NCI-H1694 treated with DMSO at 0.1 percent for 48 hours (cell line): Measurements from ENCODE around the gene KRTAP5-6.
"Not testable (repeated sequence)": the region's sequence is repeated elsewhere in the genome, so short reads cannot be mapped to it uniquely, and the experiment has no call there.

Experiments used
- DNase-seq: peaks from one replicate; lab custom pipeline; 2025; lab: John Stamatoyannopoulos, UW

The KRTAP5-6 gene

GRCh38 chr11:1683904-1684572 is 13.0 kb upstream of the KRTAP5-6 start:
- DNase-seq = not testable (repeated sequence)

- DNase-seq = not testable (repeated sequence)
Measured at GRCh38 chr11:1684886-1685874, 11.8 kb upstream of the KRTAP5-6 start.

GRCh38 chr11:1686220-1686619 is 10.8 kb upstream of the KRTAP5-6 start:
- DNase-seq = not testable (repeated sequence)

- not testable (repeated sequence) for DNase-seq
Measured at GRCh38 chr11:1688336-1688947, 8.6 kb upstream of the KRTAP5-6 start.

GRCh38 chr11:1689250-1690166 is 7.5 kb upstream of the KRTAP5-6 start:
- DNase-seq = not testable (repeated sequence)

GRCh38 chr11:1690167-1691025 is 6.6 kb upstream of the KRTAP5-6 start:
- DNase-seq = no peak

GRCh38 chr11:1691026-1691877 is 5.7 kb upstream of the KRTAP5-6 start:
- no peak for DNase-seq

GRCh38 chr11:1691878-1692707 is 4.9 kb upstream of the KRTAP5-6 start:
- no peak for DNase-seq

- no peak for DNase-seq
Measured at GRCh38 chr11:1692708-1693326, 4.2 kb upstream of the KRTAP5-6 start.

- peak; percentile 20 for DNase-seq
Measured at GRCh38 chr11:1693327-1694063, 3.5 kb upstream of the KRTAP5-6 start.

GRCh38 chr11:1694064-1694845 is 2.7 kb upstream of the KRTAP5-6 start:
- DNase-seq = peak; percentile 16

- DNase-seq = no peak
Measured at GRCh38 chr11:1694846-1695547, 2.0 kb upstream of the KRTAP5-6 start.

- DNase-seq = no peak
Measured at GRCh38 chr11:1695548-1696108, 1.4 kb upstream of the KRTAP5-6 start.

GRCh38 chr11:1699771-1700170 is 2.8 kb downstream of the KRTAP5-6 start:
- no peak for DNase-seq

- no peak for DNase-seq
Measured at GRCh38 chr11:1701091-1701807, 4.3 kb downstream of the KRTAP5-6 start.
